ENCODE data around the gene ACTL7A.
"Not testable (repeated sequence)": the region's sequence is repeated elsewhere in the genome, so short reads cannot be mapped to it uniquely, and the experiment has no call there.

Gene ACTL7A

DNA sequence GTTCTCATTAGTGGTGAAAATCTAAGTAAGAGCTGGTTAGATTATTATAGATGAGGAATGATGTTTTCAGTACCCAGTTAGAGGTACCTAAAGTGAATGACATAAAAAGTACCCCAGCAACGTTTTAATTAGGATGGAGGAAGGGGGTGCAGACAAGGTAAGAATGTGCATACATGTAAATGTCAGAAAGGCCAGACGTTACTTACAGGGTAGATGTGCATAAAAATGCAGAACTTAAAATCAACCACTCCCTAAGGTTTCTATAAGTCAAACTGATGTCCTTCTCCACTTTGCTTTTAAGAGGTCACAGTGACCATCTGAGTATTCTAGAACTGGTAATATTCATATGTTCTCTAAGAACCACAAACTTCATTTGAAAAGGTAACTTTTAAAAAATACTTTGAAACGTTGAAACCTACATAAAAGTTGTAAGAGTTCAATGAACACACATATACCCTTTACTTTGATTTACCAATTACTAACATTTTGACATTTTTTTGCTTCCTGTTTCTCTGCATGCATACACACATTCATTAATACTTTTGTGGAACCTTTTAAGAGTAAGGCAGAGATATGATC is 18.8 kb downstream of the ACTL7A start:
- DNase-seq, result no peak

DNA sequence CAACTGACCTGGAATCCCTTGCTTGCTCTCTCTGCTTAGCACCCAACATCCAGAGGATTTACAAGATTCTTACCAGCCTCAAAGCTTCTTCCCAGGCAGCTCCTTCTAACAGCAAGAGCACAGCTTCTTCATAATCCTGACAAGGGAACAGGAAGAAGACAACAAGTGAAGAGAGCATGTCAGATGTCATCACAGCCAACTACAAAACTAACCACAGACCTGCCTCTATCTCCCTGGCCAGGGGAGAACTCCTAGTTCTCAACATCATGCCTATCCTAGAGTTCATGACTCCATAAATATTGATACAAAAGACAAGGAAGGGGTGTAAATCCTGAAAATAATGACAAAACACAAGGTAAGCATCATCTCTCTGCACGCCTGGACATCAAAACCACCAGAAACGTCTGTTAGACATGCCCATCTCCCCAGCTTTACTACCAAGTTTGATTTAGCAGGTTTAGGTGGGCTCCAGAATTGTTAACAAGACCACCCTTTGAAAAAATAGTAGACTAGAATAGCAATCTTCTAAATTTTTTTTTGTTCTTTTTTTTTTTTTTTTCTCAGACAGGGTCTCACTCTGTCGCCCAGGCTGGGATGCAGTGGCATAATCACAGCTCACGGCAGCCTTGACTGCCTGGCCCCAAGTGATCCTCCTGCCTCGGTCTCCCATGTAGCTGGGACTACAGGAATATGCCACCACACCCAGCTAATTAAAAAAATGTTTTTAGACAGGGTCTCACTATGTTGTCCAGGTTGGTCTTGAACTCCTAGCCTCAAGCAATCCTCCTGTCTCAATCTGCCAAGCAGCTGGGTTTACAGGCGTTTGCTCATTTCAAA is 20.2 kb downstream of the ACTL7A start:
- no peak for DNase-seq

DNA sequence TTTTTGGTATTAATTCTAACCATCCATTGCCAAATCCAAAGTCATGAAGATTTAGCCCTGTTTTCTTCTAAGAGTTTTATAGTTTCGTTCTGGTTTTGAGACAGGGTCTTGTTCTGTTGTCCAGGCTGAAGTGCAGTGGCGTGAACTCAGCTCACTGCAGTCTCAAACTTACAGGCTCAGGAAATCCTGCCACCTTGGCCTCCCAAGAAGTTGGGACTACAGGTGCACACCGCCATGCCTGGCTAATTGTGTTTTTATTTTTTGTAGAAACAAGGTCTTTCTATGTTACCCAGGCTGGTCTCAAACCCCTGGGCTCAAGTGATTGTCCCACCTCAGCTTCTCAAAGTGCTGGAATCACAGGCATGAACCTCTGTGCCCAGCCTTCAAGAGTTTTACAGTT is 21.0 kb downstream of the ACTL7A start:
- DNase-seq, result no peak

DNA sequence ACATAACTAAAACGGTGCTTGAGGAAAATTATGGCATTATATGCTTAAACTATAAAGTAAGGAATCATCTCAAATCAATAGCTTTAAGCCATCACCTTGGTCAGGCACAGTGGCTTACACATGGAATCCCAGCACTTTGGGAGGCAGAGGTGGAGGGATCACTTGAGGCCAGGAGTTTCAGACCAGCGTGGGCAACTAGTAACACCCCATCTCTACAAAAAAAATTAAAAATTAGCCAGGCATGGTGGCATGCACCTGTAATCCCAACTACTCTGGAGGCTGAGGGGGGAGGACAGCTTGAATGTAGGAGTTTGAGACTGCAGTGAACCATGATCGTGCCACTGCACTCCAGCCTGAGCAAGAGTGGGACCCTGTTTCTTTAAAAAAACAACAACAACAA is 22.6 kb downstream of the ACTL7A start:
- no peak for DNase-seq

DNA sequence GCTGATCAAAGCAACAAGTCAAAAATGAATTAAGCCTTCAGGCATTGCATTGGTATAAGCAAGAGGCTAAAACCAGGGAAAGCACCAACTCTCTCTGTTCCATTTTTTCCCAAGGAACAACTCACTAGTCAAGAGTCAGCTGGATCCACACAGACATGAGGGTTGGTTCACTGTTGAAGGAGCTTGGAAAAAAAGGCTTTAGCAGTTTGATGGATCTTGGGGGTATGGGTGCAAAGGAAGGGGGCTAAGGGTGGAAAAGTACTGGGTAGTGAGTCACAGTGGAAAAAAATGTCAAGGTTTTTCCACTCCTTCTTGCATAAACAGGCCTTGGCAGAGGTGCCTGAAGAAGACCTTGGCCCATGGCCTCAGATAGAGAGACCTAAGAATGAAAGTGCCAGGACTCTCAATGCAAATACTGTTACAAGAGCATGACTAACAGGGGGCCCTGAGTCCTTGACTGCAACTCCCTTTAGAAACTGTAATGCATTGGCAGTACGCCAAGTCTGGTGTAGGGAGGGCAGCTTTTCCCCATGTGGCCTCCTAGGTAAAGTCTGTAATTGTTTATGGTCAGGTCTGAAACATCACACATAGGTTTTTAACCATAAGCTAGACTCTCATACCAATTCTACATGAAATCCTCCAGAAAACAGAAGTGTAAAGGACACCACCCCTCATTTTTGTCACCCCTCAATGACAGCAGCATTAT is 23.7 kb downstream of the ACTL7A start:
- DNase-seq, result no peak

DNA sequence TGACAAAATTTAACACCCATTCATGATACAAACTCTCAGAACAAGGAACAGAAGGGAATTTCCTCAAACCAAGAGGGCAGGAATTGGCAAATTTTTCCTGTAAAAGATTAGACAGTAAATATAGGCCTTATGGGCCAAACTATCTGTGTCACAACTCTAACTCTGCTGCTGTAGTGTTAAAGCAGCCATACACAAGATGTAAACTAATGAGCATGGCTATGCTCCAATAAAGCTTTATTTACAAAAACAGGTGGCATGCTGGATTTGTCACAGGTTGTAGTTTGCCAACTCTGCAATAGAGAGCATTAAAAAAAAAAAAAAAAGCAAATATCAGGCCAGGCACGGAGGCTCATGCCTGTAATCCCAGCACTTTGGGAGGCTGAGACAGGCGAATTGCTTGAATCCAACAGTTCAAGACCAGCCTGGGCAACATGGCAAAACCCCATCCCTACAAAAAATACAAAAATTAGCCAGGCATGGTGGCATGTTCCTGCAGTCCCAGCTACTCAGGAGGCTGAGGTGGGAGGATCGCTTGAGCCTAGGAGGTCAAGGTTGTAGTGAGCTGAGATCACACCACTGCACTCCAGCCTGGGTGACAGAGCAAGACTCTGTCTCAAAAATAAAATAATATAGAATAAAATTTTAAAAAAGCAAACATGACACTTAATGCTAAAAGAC is 24.7 kb downstream of the ACTL7A start:
- DNase-seq, result not testable (repeated sequence)

DNA sequence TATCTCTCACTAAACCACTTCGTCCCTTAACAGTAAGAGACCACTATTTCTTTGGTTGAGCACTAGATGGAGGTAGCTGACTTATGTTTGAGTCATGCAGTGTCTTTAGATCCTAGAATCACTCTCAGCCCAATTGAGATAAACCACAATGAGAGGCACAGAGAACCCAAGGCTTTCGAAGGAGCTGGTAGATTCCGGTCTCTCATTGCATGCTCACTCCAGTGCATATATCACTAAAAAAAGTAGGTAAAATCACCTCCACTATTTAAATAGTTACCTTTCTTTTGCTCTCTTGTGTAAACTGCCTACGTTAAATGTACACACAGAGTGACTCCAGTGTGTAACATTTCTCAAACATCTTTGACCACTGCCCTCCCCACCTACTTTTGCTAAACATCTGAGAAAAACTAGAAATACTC is 27.6 kb downstream of the ACTL7A start:
- no peak for DNase-seq

DNA sequence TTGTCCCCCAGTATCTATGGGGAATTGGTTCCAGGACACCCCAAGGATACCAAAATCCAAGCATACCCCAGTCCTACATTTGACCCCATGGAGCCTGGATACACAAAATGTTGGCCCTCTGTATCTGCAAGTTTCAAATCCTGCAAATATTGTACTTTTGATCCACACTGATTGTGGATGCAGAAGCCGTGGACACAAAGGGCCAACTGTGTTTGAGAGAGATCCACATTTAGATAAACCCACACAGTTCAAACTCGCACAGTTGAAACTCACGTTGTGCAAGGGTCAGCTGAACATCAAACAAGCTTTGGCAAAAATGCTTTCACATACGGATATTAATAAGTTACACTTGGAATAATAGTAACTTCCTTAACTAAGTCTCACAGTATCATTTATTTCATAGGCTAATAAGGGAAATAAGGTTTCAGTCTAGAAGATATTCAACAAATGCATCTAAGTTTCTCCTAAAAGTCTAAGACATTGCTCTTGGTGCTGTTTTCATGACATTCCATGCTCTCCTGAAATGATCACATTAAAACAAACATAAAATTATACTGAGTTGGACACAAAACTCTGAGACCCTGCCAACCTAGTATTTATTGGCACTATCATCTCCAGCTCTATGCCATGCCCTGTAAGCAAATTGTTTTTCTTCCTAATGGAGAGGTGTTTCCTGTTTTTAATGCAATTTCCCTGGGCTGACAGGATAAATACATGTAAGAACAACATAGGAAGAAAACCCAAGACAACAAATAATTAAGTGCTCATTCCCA is 32.3 kb downstream of the ACTL7A start:
- DNase-seq, result no peak

DNA sequence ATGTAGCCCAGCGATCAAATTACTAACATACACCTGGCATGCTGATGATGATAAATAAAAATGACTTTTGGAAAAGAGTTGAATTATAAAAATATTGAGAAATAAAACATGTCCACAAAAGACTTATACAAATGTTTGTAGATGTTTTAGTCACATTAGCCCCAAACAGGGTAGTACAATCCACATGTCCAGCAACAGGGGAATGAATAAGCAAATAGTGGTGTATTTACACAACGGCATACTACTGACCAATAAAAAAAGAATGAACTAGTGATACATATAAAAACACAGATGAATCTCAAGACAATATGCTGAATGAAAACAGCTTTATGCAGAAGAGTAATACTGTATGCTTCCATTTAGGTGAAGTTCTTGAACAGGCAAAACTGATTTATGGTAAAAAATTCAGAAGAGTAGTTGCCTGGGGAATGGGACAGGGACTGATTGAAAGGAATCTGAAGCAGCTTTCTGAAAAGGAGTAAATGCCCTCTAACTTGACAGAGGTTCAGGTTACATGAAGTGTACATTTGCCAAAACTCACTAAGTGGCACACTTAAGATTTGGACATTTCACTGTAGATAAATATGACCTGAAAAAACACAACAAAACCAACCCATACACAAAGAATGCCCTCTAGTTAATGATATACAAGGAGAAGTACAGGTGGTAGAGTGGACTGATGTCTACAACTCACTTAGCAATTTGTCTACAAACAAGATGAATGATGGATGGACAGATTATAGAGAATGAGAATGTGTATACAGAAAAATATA is 35.4 kb downstream of the ACTL7A start:
- no peak for DNase-seq

DNA sequence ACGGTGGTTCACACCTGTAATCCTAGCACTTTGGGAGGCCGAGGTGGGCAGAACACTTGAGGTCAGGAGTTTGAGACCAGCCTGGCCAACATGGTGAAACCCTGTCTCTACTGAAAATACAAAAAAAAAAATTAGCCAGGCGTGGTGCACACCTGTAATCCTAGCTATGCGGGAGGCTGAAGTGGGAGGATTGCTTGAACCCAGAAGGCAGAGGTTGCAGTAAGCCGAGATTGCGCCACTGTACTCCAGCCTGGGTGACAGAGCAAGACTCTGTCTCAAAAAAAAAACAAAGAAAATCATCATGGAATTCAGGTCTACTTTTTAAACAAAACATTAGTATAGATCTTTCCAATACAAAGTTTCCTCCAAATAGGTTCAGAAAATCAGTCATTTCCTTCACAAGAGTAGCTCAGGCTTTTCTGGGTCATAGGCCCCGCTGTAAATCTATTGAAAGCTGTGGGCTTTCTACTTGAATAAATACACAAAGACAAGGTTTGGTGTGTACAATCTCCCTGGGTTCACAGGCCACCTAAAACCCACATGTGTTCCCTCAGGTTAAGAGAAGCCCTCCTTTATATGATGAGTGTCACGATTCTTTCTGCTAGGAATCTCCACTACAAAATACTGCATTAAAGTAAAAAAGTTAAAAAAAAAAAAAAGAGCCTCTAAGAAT is 37.1 kb downstream of the ACTL7A start:
- DNase-seq, result not testable (repeated sequence)

DNA sequence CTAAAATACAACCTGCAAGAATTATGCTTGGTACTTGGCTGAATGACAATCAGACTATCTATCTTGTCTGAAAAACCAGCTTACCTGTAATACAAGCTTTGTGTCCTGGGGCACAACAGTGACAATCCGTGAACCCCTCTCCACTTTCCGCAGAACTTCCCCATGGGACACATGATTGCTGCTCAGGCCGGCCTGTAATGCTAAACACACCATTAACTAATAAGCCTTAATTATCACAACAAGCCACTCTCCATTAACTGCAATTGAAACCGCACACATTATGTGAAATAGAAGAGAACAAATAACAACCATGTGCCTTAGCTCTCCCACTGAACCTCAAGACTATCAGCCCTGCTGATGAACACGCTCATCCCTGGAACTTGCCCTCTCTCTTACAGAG is 38.1 kb downstream of the ACTL7A start:
- DNase-seq, result no peak

DNA sequence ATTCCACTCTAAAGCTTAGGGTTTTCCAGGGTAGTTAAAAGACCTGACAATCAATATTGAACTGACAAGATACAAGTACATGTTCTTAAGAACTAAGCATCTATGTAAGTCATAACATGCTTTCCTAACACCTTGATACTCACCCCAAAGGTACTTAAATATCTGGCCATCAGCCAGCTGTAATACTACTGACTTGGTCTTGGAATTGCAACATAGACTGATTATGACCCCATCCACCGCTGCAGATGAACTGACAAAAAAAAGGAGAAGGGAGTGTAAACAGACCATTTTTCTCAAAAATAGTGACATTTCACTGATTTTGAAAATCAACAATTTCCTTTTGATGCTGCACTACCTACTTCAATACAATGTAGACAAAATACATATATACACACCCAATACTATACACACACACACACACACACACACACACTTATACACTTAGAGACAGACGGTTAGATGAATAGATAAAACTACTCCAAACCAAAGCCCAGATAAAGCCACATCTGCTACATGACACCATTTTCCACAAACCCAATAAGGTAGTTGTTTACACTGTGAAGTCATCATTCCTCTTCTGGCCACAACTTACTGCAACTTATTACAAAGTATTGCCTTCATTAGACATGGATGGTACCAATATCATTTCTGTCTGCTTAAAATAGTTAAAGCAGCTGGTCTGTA is 41.5 kb downstream of the ACTL7A start:
- DNase-seq, result no peak

DNA sequence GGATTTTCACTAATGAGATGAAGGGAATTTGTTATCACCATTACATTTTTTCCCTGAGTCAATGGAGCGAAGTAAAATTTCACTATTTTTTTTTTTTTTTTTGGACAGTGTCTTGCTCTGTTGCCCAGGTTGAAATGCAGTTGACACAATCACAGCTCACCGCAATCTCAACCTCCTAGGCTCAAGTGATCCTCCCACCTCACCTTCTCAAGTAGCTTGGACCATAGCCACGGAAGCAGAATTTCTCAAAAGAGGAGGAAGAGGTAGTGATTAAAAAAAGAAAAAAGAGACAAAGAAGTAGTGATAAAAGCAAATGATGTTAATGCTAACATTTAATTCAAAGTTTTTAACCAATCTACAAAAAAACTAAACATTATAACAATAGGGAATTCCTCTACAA is 42.1 kb downstream of the ACTL7A start:
- DNase-seq, result no peak

DNA sequence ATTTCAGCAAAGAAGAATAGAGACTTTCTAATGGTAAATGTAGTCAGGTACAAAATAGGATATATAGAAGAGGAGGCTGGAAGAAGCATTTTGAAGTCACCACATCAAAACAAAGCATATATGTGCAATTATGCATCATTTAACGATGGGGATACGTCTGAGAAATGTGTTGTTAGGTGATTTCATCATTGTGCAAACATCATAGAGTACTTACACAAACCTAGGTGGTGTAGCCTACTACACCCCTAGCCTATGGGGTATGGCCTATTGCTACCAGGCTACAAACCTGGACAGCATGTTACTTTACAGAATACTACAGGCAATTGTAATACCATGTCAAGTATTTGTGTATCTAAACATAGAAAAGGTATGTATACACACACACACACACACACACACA is 43.4 kb downstream of the ACTL7A start:
- DNase-seq, result no peak

DNA sequence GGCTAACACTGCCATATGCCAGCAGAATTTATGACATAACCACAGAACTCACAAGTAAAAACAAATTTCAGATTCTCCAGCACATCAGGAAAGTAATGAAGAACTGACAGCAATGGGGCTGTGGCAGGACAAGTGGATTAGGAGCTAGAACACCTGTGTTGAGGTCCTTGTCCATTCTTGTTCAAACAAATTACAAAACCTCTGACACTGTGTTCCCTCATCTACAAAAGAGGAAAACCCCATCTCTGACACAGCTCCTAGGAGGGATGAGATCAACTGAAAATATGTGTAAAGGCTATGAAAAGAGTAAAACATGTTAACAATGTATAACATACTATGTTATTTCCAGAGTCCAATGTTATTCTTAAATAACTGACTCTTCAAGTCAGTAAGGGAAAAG is 48.3 kb downstream of the ACTL7A start:
- DNase-seq, result no peak

DNA sequence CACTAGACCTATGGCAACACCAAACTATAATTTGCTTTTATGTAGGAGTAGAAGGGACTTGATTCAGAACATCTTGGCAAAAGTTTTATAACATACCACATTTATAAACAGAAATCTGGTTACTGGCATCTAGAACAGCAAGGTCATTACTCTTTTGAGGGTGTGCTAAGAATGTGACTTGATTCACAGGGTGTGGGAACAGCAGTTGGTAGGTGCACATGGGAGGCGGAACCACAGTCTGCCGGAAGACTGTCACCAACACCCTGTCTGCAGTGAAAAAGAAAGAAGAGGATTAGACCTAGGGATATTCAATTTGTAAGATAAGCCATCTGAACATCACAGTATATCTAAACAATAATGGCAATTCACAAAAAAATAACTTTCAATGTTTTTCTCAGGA is 48.8 kb downstream of the ACTL7A start:
- no peak for DNase-seq

DNA sequence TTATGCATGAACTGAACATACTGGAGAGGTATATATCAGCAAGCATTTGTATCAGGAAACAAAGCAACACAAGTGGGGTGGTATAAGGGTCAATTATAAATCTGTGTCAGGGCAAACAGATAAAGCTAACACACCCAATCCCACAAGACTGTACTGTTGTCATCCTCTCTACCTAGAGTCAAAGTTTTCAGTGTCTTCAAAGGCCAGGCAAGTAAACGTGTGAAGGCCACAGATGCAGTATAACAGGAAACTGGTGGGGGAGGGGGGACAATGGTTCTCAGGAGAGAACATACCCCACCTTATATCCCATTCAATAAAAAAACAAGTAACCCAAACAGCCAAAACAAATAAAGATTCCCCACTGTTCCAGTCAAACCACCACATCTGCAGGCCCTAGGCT is 49.8 kb downstream of the ACTL7A start:
- no peak for DNase-seq

All from cortex of kidney (tissue), 1 donor.